H1 (cell line): ENCODE data around the gene VEGFD. TPM values are rescaled to one million over a fixed set of nuclear protein-coding genes. Genes with fewer than 3 reads are reported as not detected.

ENCODE experiments used
- CTCF ChIA-PET: fragments of 300-600 bp; sonication (Branson Sonifier 250); formaldehyde crosslinking; loops from one replicate; lab custom pipeline; 2021; ENCODE audit not compliant: partially characterized antibody; lab: Charles Lee
- POLR2A ChIA-PET: fragments of 300-600 bp; sonication (Branson Sonifier 250); formaldehyde crosslinking; loops from one replicate; lab custom pipeline; 2021; ENCODE audit warnings: inconsistent platforms; ENCODE audit not compliant: partially characterized antibody; lab: Charles Lee
- DNase-seq, 2 experiments: peaks; one replicate each; pipeline versions ENCODE4 v3.0.0 to v3.0.0-alpha.2; 2010 to 2022; ENCODE audit warnings: low spot score in 2 of 2, low read depth in 1 of 2, mixed read lengths in 1 of 2
- FAIRE-seq: peaks from 2 replicates; lab custom pipeline; 2011; peaks lifted over from hg19 to GRCh38; lab: Jason Lieb, UNC
- H2AFZ ChIP-seq: 2 replicates; pipeline ENCODE4 v1.8.1; 2012; ENCODE audit warnings: low read length, inconsistent platforms
- H2AK5ac ChIP-seq: 2 replicates; pipeline ENCODE4 v1.6.1; 2013; ENCODE audit warnings: low read depth, low read length
- H2BK120ac ChIP-seq: replicated peaks from 2 replicates; pipeline ENCODE3; 2013; ENCODE audit warnings: low read depth, low read length, inconsistent platforms
- H2BK12ac ChIP-seq: 2 replicates; pipeline ENCODE4 v1.6.1; 2013; ENCODE audit warnings: low read depth, low read length
- H2BK15ac ChIP-seq: 2 replicates; pipeline ENCODE4 v1.6.1; 2013; ENCODE audit warnings: low read length
- H2BK20ac ChIP-seq: 2 replicates; pipeline ENCODE4 v1.6.1; 2013; ENCODE audit warnings: low read length
- H2BK5ac ChIP-seq: 2 replicates; pipeline ENCODE4 v1.6.1; 2013; ENCODE audit warnings: low read depth, low read length
- H3K14ac ChIP-seq: 2 replicates; pipeline ENCODE4 v1.6.1; 2013; ENCODE audit warnings: inconsistent platforms; ENCODE audit not compliant: insufficient read length
- H3K18ac ChIP-seq: 2 replicates; pipeline ENCODE4 v1.6.1; 2013; ENCODE audit warnings: low read length; ENCODE audit errors: extremely low read depth
- H3K23ac ChIP-seq: 2 replicates; pipeline ENCODE4 v1.6.1; 2013; ENCODE audit warnings: inconsistent platforms; ENCODE audit not compliant: insufficient read length
- H3K23me2 ChIP-seq: 2 replicates; pipeline ENCODE4 v1.6.1; 2013; ENCODE audit warnings: low read depth, low read length
- H3K27ac ChIP-seq: 2 replicates; pipeline ENCODE4 v1.6.1; 2011; ENCODE audit warnings: low read depth, low read length, inconsistent platforms
- H3K27me3 ChIP-seq, 4 experiments: replicated peaks in 1 of 4; 1 replicate in 1 of 4; 2 replicates in 3 of 4; pipeline versions ENCODE4 v1.6.1 to v1.8.1; 2011 to 2013; ENCODE audit warnings: low read length in 3 of 4, mild to moderate bottlenecking in 3 of 4, inconsistent platforms in 2 of 4, mixed read lengths in 2 of 4, moderate library complexity in 1 of 4; ENCODE audit not compliant: control insufficient read depth in 3 of 4, insufficient read depth in 3 of 4; ENCODE audit errors: extremely low read depth in 1 of 4
- H3K36me3 ChIP-seq, 4 experiments: 2 replicates each; pipeline versions ENCODE4 v1.6.1 to v1.8.1; 2011 to 2013; ENCODE audit warnings: mild to moderate bottlenecking in 4 of 4, low read length in 3 of 4, moderate library complexity in 2 of 4, control low read depth in 1 of 4, inconsistent platforms in 1 of 4; ENCODE audit not compliant: insufficient read depth in 4 of 4, control insufficient read depth in 2 of 4
- H3K4ac ChIP-seq: replicated peaks from 2 replicates; pipeline ENCODE3; 2013; ENCODE audit warnings: low read length, low read depth, mixed read lengths, inconsistent platforms; ENCODE audit not compliant: insufficient read length
- H3K4me1 ChIP-seq, 4 experiments: replicated peaks in 1 of 4; 1 replicate in 1 of 4; 2 replicates in 3 of 4; pipeline versions ENCODE4 v1.6.1 to v1.8.1; 2011 to 2013; ENCODE audit warnings: low read length in 3 of 4, inconsistent platforms in 2 of 4, mixed read lengths in 1 of 4; ENCODE audit not compliant: insufficient read depth in 4 of 4, control insufficient read depth in 3 of 4
- H3K4me2 ChIP-seq, 2 experiments: 2 replicates each; pipeline versions ENCODE4 v1.6.1 to v1.8.1; 2011 to 2013; ENCODE audit warnings: low read depth in 2 of 2, low read length in 2 of 2, control low read depth in 1 of 2, inconsistent platforms in 1 of 2, mild to moderate bottlenecking in 1 of 2; ENCODE audit not compliant: insufficient read depth in 1 of 2
- H3K4me3 ChIP-seq, 4 experiments: fragments of 200-600, 300-600 bp in 1 of 4; sonication (generic), shearing (Covaris generic), sonication (Bioruptor Twin) in 1 of 4; 2 replicates each; pipeline versions ENCODE4 v1.5.1 to v1.8.1; 2011 to 2016; ENCODE audit warnings: low read length in 4 of 4, low read depth in 3 of 4, control low read depth in 2 of 4, inconsistent platforms in 2 of 4, mild to moderate bottlenecking in 2 of 4, mixed read lengths in 1 of 4, moderate library complexity in 1 of 4; ENCODE audit not compliant: insufficient read depth in 2 of 4; ENCODE audit errors: extremely low read depth in 1 of 4
- H3K56ac ChIP-seq: replicated peaks from 2 replicates; pipeline ENCODE3; 2013; ENCODE audit warnings: low read depth, mild to moderate bottlenecking, mixed read lengths, low read length, inconsistent platforms; ENCODE audit not compliant: insufficient read length
- H3K79me1 ChIP-seq: 2 replicates; pipeline ENCODE4 v1.6.1; 2013; ENCODE audit warnings: low read depth, low read length, control low read depth
- H3K79me2 ChIP-seq, 2 experiments: 2 replicates each; pipeline versions ENCODE4 v1.6.1 to v1.8.1; 2012 to 2013; ENCODE audit warnings: low read length in 2 of 2, mild to moderate bottlenecking in 2 of 2, inconsistent platforms in 1 of 2; ENCODE audit not compliant: insufficient read depth in 2 of 2, control insufficient read depth in 1 of 2
- H3K9ac ChIP-seq, 4 experiments: replicated peaks in 1 of 4; 1 replicate in 1 of 4; 2 replicates in 3 of 4; pipeline versions ENCODE4 v1.6.1 to v1.8.1; 2011 to 2013; ENCODE audit warnings: low read depth in 3 of 4, low read length in 3 of 4, control low read depth in 2 of 4, mild to moderate bottlenecking in 2 of 4, moderate library complexity in 2 of 4, inconsistent platforms in 1 of 4; ENCODE audit errors: extremely low read depth in 1 of 4
- H3K9me3 ChIP-seq, 2 experiments: 2 replicates each; pipeline versions ENCODE4 v1.6.1 to v1.8.1; 2012 to 2013; ENCODE audit warnings: mild to moderate bottlenecking in 2 of 2, moderate library complexity in 2 of 2, control low read depth in 1 of 2, inconsistent platforms in 1 of 2, low read depth in 1 of 2, low read length in 1 of 2, mixed read lengths in 1 of 2; ENCODE audit not compliant: insufficient read depth in 2 of 2
- H4K20me1 ChIP-seq, 2 experiments: replicated peaks in 1 of 2; 2 replicates each; pipeline versions ENCODE3 to v1.8.1; 2011 to 2013; ENCODE audit warnings: inconsistent platforms in 2 of 2, low read length in 2 of 2, mild to moderate bottlenecking in 1 of 2; ENCODE audit not compliant: insufficient read depth in 2 of 2, control insufficient read depth in 1 of 2
- H4K5ac ChIP-seq: 2 replicates; pipeline ENCODE4 v1.6.1; 2013; ENCODE audit warnings: low read length, low read depth, mixed read lengths, inconsistent platforms; ENCODE audit not compliant: insufficient read length
- H4K8ac ChIP-seq: 2 replicates; pipeline ENCODE4 v1.8.0; 2013; ENCODE audit warnings: mild to moderate bottlenecking, moderate library complexity, low read length, inconsistent platforms; ENCODE audit not compliant: insufficient read depth; ENCODE audit errors: extremely low read depth
- H4K91ac ChIP-seq: replicated peaks from 2 replicates; pipeline ENCODE3; 2013; ENCODE audit warnings: low read length, mixed read lengths, inconsistent platforms; ENCODE audit not compliant: insufficient read length
- CHD1 ChIP-seq: IDR thresholded peaks from 2 replicates; pipeline ENCODE4 v1.6.1; 2012; ENCODE audit warnings: low read depth, low read length, improper control_type of control experiment
- EP300 ChIP-seq, 2 experiments: IDR thresholded peaks; 1 replicate in 1 of 2; 2 replicates in 1 of 2; pipeline ENCODE4 v1.6.1; 2011 to 2012; ENCODE audit warnings: low read depth in 2 of 2, low read length in 2 of 2, mild to moderate bottlenecking in 2 of 2, borderline replicate concordance in 1 of 2, inconsistent platforms in 1 of 2, moderate library complexity in 1 of 2
- MAX ChIP-seq: IDR thresholded peaks from 2 replicates; pipeline ENCODE4 v1.6.1; 2012; ENCODE audit warnings: inconsistent platforms
- NANOG ChIP-seq: IDR thresholded peaks from 2 replicates; pipeline ENCODE4 v1.6.1; 2011; ENCODE audit warnings: low read length, low read depth, mild to moderate bottlenecking, inconsistent platforms; ENCODE audit not compliant: insufficient read depth, poor library complexity, severe bottlenecking
- RFX5 ChIP-seq: IDR thresholded peaks from 2 replicates; pipeline ENCODE4 v1.6.1; 2011; ENCODE audit warnings: low read depth, low read length, improper control_type of control experiment, borderline replicate concordance
- RNF2 ChIP-seq: fragments of 200-900, 300-1000 bp; sonication (generic); IDR thresholded peaks from 2 replicates; pipeline ENCODE4 v1.7.1; 2016; ENCODE audit warnings: borderline replicate concordance, low read depth, mild to moderate bottlenecking, antibody characterized with exemption, low read length; ENCODE audit not compliant: poor library complexity, severe bottlenecking; ENCODE audit errors: missing control alignments
- SAP30 ChIP-seq: fragments of 300-600 bp; sonication (generic); IDR thresholded peaks from 2 replicates; pipeline ENCODE4 v1.7.1; 2012; ENCODE audit warnings: low read length, moderate library complexity, mild to moderate bottlenecking, inconsistent platforms; ENCODE audit not compliant: insufficient read depth, insufficient replicate concordance
- SP1 ChIP-seq: IDR thresholded peaks from 2 replicates; pipeline ENCODE4 v1.6.1; 2011; ENCODE audit warnings: low read depth, low read length
- SRF ChIP-seq: IDR thresholded peaks from 2 replicates; pipeline ENCODE4 v1.6.1; 2011; ENCODE audit warnings: mild to moderate bottlenecking, low read depth, low read length, moderate library complexity
- SUZ12 ChIP-seq: fragments of 200-600 bp; sonication (generic); IDR thresholded peaks from 2 replicates; pipeline ENCODE4 v1.6.1; 2012; ENCODE audit warnings: mild to moderate bottlenecking, inconsistent platforms, low read length, moderate library complexity, mixed read lengths
- TCF12 ChIP-seq: IDR thresholded peaks from 2 replicates; pipeline ENCODE4 v1.6.1; 2011; ENCODE audit warnings: low read depth, mild to moderate bottlenecking, low read length
- ZNF274 ChIP-seq: IDR thresholded peaks from 2 replicates; pipeline ENCODE4 v1.7.0; 2012; ENCODE audit warnings: low read length, borderline replicate concordance; ENCODE audit errors: extremely low read depth
- WGBS, 2 experiments: shearing (Covaris generic) in 1 of 2; methylation state at CpG; one replicate each; pipeline versions ENCODE4 v1.1.6 to v1.1.7; 2013 to 2015; ENCODE audit warnings: low lambda C conversion rate in 2 of 2, mixed read lengths in 2 of 2, inconsistent platforms in 1 of 2, low coverage in 1 of 2, missing lambda C conversion rate in 1 of 2; ENCODE audit not compliant: insufficient replicate concordance in 2 of 2, insufficient coverage in 1 of 2, insufficient read length in 1 of 2; ENCODE audit errors: extremely low coverage in 1 of 2, missing lambda C conversion rate in 1 of 2; 5-methylcytosine and 5-hydroxymethylcytosine counted together
- polyA plus RNA-seq, 7 experiments: library from polyadenylated mRNA; depleted of rRNA in 3 of 7; stranded (reverse) in 5 of 7; unstranded in 2 of 7; fragments of >200 nt in 5 of 7; fragments of 200-250 nt in 2 of 7; gene quantifications; 1 replicate in 5 of 7; 2 replicates in 1 of 7; 4 replicates in 1 of 7; pipeline versions ENCODE4 v1.2.1 to v1.2.3, GENCODE V29; 2011 to 2013; ENCODE audit warnings: missing spikeins in 2 of 7, mixed read lengths in 2 of 7
- total RNA-seq: library from RNA; stranded (reverse); fragmentation: NEBNext Ultra II Directional; extraction: Animal tissue kit (Norgen Biotek cat#: 25700); gene quantifications from 2 replicates; pipeline ENCODE4 v1.2.1, GENCODE V29; 2021

VEGFD gene
- total and polyA plus RNA-seq, 2 of the 8 experiments (the other 6 are each of a cell fraction or from before 2014, with no cell fraction given): 0.06 TPM; not detected in 1

GRCh38 chrX:15298780-15299179 is 85.4 kb downstream of the VEGFD start:
- H3K4ac ChIP-seq: no peak overlapping the region
- no peak overlapping the region for H3K56ac ChIP-seq
- TF ChIP-seq MAX: no peak
- TF ChIP-seq EP300 (IDR thresholded peaks at IDR 0.05; ENCODE audit: borderline replicate concordance in 1 of 2, low read depth in 2 of 2, low read length in 2 of 2): no peak
- TF ChIP-seq SUZ12: no peak
- no peak for TF ChIP-seq SRF
- no peak for TF ChIP-seq RFX5
- no peak for TF ChIP-seq SP1
- TF ChIP-seq SAP30: no peak
- TF ChIP-seq NANOG: no peak
- TF ChIP-seq ZNF274: no peak
- no peak for TF ChIP-seq CHD1
- TF ChIP-seq TCF12: no peak
- no peak for TF ChIP-seq RNF2
- TF ChIP-seq, all 59 proteins: peak for 0
- Histone ChIP-seq H3K79me2 (no peaks in the 10 kb centered on the region), H2AK5ac (no peak overlapping the region), H2AFZ (no peak overlapping the region), H4K20me1 (no peaks in the 10 kb centered on the region), H4K8ac (no peak overlapping the region), H3K4me2 (no peak overlapping the region), H3K27me3 (no peaks in the 10 kb centered on the region), H3K9me3 (no peaks in the 10 kb centered on the region), H3K4me1 (no peaks in the 10 kb centered on the region), H3K27ac (no peak overlapping the region), H3K4me3 (no peak overlapping the region), H3K14ac (no peak overlapping the region), H2BK120ac (no peak overlapping the region), H3K36me3 (no peaks in the 10 kb centered on the region), H2BK5ac (no peak overlapping the region), H3K23ac (no peak overlapping the region), H3K9ac (no peak overlapping the region), H2BK15ac (no peak overlapping the region), H4K5ac (no peak overlapping the region), H3K18ac (no peak overlapping the region), H2BK12ac (no peak overlapping the region), H2BK20ac (no peak overlapping the region), H4K91ac (no peak overlapping the region), H3K23me2 (no peaks in the 10 kb centered on the region), H3K79me1 (no peaks in the 10 kb centered on the region)
- CTCF ChIA-PET: interaction anchor here (1.1 to 1.4 kb wide), 2 partner anchors 21 to 167 kb away, joined by 3 read pairs; no protein-coding TSS in a partner anchor
- DNase-seq: no peak
- POLR2A ChIA-PET: no interaction called here
- no peak for FAIRE-seq
- WGBS, 2 experiments: 90% methylated on average over 3 of the region's 3 CpGs; no CpG with 5 or more reads in 1 of the 2 experiments
